Left lung (tissue), 10 donors: ENCODE results near the gene NDUFS1. TPM values are rescaled to one million over a fixed set of nuclear protein-coding genes. Genes with fewer than 3 reads are reported as not detected.
"Not testable (repeated sequence)": the region's sequence is repeated elsewhere in the genome, so short reads cannot be mapped to it uniquely, and the experiment has no call there.

ENCODE experiments used
- ATAC-seq: fragments of 200-7000 bp; cut with Tn5 transposase; one replicate; pipeline ENCODE4 v1.9.1; 2020; ENCODE audit warnings: moderate library complexity
- DNase-seq, 4 donors: peaks; one replicate each; pipeline ENCODE4 v3.0.0-alpha.2; 2013 to 2020
- H3K27ac ChIP-seq, 2 donors: fragments of 200-600 bp; sonication (generic) in 1 of 2; one replicate each; pipeline versions ENCODE4 v1.5.0 to v1.8.0; 2020 to 2021
- H3K27me3 ChIP-seq, 2 donors: fragments of 200-600 bp; sonication (generic) in 1 of 2; one replicate each; pipeline versions ENCODE4 v1.5.0 to v1.8.0; 2020 to 2021
- H3K36me3 ChIP-seq, 2 donors: fragments of 200-600 bp; sonication (generic) in 1 of 2; one replicate each; pipeline versions ENCODE4 v1.5.0 to v1.8.0; 2020 to 2021
- H3K4me1 ChIP-seq, 2 donors: fragments of 200-600 bp; one replicate each; pipeline ENCODE4 v1.8.0; 2021
- H3K4me3 ChIP-seq, 2 donors: fragments of 200-600 bp; sonication (generic) in 1 of 2; one replicate each; pipeline versions ENCODE4 v1.5.0 to v1.8.0; 2020 to 2021; ENCODE audit warnings: mild to moderate bottlenecking in 1 of 2
- H3K9me3 ChIP-seq, 2 donors: fragments of 200-600 bp; sonication (generic) in 1 of 2; one replicate each; pipeline versions ENCODE4 v1.5.0 to v1.8.0; 2020 to 2021
- intact Hi-C, 2 donors: fragments of 100-400 bp; cut with DNase I; formaldehyde crosslinking; loops; one replicate each; pipeline versions ENCODE4 v1.11.2 to v1.14.2; 2022
- polyA plus RNA-seq, 6 donors: library from polyadenylated mRNA; unstranded; fragments of 120-200 nt; gene quantifications; one replicate each; pipeline ENCODE4 v1.2.1, GENCODE V29; 2013; ENCODE audit not compliant: insufficient read length in 6 of 6
- total RNA-seq, 2 donors: library from RNA; stranded (reverse); fragmentation: NEBNext Ultra II Directional; extraction: Animal tissue kit (Norgen Biotek cat#: 25700); gene quantifications; one replicate each; pipeline ENCODE4 v1.2.1, GENCODE V29; 2021
- TF ChIP-seq, protein P1 (sequence below), 2 donors: fragments of 200-600 bp; sonication (generic) in 1 of 2; IDR thresholded peaks; one replicate each; pipeline versions ENCODE4 v1.5.0 to v1.8.0; 2021; ENCODE audit warnings: antibody characterized with exemption in 2 of 2
- donor health status: DM: no; HTN: yes; CAD: no.
- donor health status: DM: no; HTN: no; CAD: no.

Gene NDUFS1
- total and polyA plus RNA-seq, 8 donors = 48.5 to 79.8 (median 57.9) TPM

DNA sequence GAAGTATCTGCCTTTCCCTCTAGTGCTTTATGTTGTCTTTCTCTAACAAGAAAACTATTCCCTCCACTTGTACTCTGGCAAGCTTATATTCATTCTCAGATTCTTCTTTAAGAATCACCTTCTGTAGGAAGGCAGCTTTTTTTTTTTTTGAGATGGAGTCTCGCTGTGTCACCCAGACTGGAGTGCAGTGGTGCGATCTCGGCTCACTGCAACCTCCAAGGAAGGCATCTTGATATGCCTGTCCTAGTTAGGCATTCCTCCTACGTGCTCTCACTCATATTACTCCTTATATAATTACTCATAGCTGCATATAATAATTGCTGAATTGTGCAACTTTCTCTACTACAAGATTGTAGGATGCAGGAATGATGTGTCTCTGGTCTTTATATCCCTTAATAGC is 15.8 kb downstream of the NDUFS1 start:
- Histone ChIP-seq H3K27me3 (no peaks in the 10 kb centered on the region), H3K4me3 (no peak overlapping the region), H3K4me1 (no peaks in the 10 kb centered on the region), H3K9me3 (no peaks in the 10 kb centered on the region), H3K36me3 (peaks cover 3 to 100% of the 10 kb centered on the region in 2 donors), H3K27ac (no peak overlapping the region)
- ATAC-seq (no peak), DNase-seq (no peak)
- TF ChIP-seq, protein P1, sequence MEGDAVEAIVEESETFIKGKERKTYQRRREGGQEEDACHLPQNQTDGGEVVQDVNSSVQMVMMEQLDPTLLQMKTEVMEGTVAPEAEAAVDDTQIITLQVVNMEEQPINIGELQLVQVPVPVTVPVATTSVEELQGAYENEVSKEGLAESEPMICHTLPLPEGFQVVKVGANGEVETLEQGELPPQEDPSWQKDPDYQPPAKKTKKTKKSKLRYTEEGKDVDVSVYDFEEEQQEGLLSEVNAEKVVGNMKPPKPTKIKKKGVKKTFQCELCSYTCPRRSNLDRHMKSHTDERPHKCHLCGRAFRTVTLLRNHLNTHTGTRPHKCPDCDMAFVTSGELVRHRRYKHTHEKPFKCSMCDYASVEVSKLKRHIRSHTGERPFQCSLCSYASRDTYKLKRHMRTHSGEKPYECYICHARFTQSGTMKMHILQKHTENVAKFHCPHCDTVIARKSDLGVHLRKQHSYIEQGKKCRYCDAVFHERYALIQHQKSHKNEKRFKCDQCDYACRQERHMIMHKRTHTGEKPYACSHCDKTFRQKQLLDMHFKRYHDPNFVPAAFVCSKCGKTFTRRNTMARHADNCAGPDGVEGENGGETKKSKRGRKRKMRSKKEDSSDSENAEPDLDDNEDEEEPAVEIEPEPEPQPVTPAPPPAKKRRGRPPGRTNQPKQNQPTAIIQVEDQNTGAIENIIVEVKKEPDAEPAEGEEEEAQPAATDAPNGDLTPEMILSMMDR (IDR thresholded peaks at IDR 0.05) = no peak
- intact Hi-C loops = no loop called here

DNA sequence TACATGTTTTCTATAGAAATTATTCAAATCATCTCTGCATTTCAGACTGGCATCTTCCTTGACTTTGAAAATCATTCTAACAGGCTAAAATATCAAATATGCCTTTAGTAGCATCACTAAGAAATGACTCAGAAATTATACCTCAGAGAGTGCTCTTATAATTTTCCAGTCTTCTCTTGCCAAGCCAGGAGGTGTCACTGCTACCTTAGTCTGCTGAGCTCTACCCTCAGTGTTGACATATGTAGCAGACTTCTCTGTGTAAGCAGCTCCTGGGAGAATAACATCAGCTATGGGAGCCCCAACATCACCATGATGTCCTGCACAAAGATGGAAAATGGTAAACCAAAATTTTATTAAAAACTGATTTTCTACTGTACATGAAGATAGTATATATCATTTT is 31.6 kb downstream of the NDUFS1 start:
- TF ChIP-seq, protein P1 (IDR thresholded peaks at IDR 0.05) = no peak
- Histone ChIP-seq H3K27me3 (no peaks in the 10 kb centered on the region), H3K9me3 (no peaks in the 10 kb centered on the region), H3K36me3 (peaks cover 0 to 100% of the 10 kb centered on the region in 2 donors), H3K27ac (no peak overlapping the region), H3K4me3 (no peak overlapping the region), H3K4me1 (no peaks in the 10 kb centered on the region)
- no peak for ATAC-seq
- no peak for DNase-seq
- intact Hi-C loops = no loop called here

DNA sequence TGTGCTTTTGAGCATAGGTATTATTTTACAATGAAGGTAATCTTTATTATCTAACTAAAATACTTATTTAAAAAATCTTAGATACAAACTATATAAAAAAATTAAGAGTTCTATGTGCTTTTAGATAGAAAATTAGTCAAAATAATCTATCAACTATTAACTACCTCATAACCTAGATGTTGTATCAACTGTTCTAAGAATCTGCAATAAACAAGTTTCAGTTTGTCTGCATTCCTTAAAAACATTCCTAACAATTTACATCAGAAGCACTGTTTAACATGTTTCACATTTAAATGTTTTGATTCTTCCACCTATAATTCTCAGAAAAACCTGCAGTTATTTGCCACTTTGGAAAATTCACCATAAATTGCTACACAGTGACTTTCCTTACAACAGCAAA is 33.3 kb downstream of the NDUFS1 start:
- ATAC-seq (no peak), DNase-seq (no peak)
- TF ChIP-seq, protein P1 (IDR thresholded peaks at IDR 0.05) = no peak
- intact Hi-C loops = no loop called here
- Histone ChIP-seq H3K36me3 (peaks cover 0 to 100% of the 10 kb centered on the region in 2 donors), H3K4me1 (no peaks in the 10 kb centered on the region), H3K27ac (no peak overlapping the region), H3K4me3 (no peak overlapping the region), H3K9me3 (peaks cover 0 to 6% of the 10 kb centered on the region in 2 donors), H3K27me3 (no peaks in the 10 kb centered on the region)

DNA sequence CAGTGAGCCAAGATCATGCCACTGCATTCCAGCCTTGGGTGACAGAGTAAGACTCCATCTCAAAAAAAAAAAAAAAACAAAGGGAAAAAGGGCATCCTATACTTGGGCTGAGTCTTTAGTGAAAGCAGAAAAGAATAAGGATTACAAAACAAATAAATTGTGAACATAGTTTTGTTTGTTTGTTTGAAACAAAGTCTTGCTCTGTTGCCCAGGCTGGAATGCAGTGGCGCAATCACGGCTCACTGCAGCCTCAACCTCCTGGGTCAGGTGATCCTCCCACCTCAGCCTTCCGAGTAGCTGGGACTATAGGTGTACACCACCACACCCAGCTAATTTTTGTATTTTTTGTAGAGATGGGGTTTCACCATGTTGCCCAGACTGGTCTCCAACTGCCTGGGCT is 36.7 kb downstream of the NDUFS1 start:
- intact Hi-C loops, H3K4me3 ChIP-seq: not testable (repeated sequence)
- H3K36me3 ChIP-seq = peaks cover 0 to 92% of the 10 kb centered on the region in 2 donors

DNA sequence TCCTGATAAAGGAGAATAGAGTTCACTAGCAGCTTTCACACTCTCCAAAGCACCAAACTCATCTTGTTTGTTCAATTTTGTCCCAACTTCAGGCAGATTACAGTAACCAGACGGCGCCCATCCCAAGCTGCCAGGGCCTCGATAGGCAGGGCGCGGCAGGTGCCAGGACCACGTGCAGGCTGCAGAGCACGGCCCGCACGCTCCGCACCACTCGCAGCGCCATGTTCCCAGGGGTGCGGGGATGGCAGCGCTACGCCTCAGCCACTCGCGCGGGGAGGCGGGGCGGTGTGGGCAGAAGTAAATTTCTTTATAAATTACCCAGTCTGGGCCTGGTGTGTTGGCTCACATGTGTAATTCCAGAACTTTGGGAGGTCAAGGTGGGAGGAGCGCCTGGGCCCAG is 43.0 kb downstream of the NDUFS1 start:
- Histone ChIP-seq H3K9me3 (peaks cover 0 to 9% of the 10 kb centered on the region in 2 donors), H3K36me3 (peaks cover 0 to 51% of the 10 kb centered on the region in 2 donors), H3K4me1 (no peaks in the 10 kb centered on the region), H3K4me3 (no peak overlapping the region), H3K27me3 (no peaks in the 10 kb centered on the region), H3K27ac (no peak overlapping the region)
- DNase-seq (peak in 1 of 4 donors; percentile 62), ATAC-seq (no peak)
- intact Hi-C loops = no loop called here
- TF ChIP-seq, protein P1 (IDR thresholded peaks at IDR 0.05) = no peak

More for the DNA sequence above, 36.7 kb downstream of the NDUFS1 start:
- not testable (repeated sequence) for H3K4me1 ChIP-seq, H3K27me3 ChIP-seq, H3K27ac ChIP-seq, ATAC-seq
- peaks cover 0 to 10% of the 10 kb centered on the region in 2 donors for H3K9me3 ChIP-seq
- DNase-seq = peak in 1 of 4 donors; percentile 17

DNA sequence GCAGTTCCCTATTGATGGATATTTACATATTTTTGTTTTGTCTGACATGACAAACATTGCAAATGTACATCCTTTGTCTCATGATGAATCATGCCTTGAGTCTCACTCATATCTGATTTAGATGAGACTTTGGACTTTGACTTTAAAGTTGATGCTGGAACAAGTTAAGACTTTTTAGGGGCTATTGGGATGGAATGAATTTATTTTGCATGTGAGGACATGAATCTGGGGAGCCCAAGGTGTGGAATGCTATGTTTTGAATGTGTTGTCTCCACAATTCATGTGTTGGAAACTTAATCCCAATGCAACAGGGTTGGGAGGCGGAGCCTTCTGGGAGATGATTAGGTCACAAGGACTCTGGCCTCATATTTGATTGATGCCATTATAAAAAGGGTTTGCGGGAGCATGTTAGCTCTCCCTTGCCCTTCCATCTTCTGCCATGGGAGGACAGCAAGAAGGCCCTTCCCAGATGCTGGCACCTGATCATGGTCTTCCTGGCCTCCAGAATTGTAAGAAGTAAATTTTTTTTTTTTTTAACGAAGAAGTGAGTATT is 44.1 kb downstream of the NDUFS1 start:
- ATAC-seq = no peak
- Histone ChIP-seq H3K27me3 (no peaks in the 10 kb centered on the region), H3K4me1 (no peaks in the 10 kb centered on the region), H3K4me3 (no peak overlapping the region), H3K27ac (no peak overlapping the region), H3K9me3 (no peaks in the 10 kb centered on the region), H3K36me3 (peaks cover 0 to 39% of the 10 kb centered on the region in 2 donors)
- intact Hi-C loops = no loop called here
- TF ChIP-seq, protein P1 (IDR thresholded peaks at IDR 0.05) = no peak
- no peak for DNase-seq
